HepG2 (cell line): ENCODE data around the gene MYOM1. TPM values are rescaled to one million over a fixed set of nuclear protein-coding genes. Genes with fewer than 3 reads are reported as not detected.

Experiments used
- ATAC-seq: fragments of 200-7000 bp; cut with Tn5 transposase; 3 replicates; pipeline ENCODE4 v1.9.1; 2020; ENCODE audit warnings: mild to moderate bottlenecking, moderate library complexity
- BruUV-seq: library from RNA; stranded (reverse); fragments of 400-500 nt; replicated peaks from 2 replicates; lab custom pipeline; 2021; lab: Mats Ljungman, UMichigan
- CTCF ChIA-PET: fragments of 300-600 bp; formaldehyde crosslinking; extraction: SDS; loops from one replicate; lab custom pipeline; 2021; ENCODE audit warnings: low total read pairs, inconsistent platforms, low intra/inter-chr PET ratio; lab: Yijun Ruan, JAX
- POLR2A ChIA-PET: fragments of 350-600 bp; sonication (Branson Sonifier 250); formaldehyde crosslinking; loops from one replicate; lab custom pipeline; 2020; ENCODE audit warnings: antibody characterized with exemption, inconsistent platforms; lab: Yijun Ruan, JAX
- DNase-seq: peaks from one replicate; pipeline ENCODE4 v3.0.0-alpha.2; 2015; ENCODE audit warnings: low spot score
- FAIRE-seq: peaks from 3 replicates; lab custom pipeline; 2011; peaks lifted over from hg19 to GRCh38; lab: Jason Lieb, UNC
- H2AFZ ChIP-seq: one replicate; pipeline ENCODE4 v1.6.1; 2011; ENCODE audit warnings: low read length, inconsistent platforms
- H3K27ac ChIP-seq: fragments of 300-600 bp; 3 replicates; pipeline ENCODE4 v1.8.0; 2011; ENCODE audit warnings: mixed run types, mild to moderate bottlenecking, mixed read lengths, low read length, inconsistent platforms; ENCODE audit not compliant: insufficient read depth; ENCODE audit errors: extremely low read length
- H3K27me3 ChIP-seq, 2 experiments: fragments of 200-600 bp in 1 of 2; 2 replicates in 1 of 2; 3 replicates in 1 of 2; pipeline versions ENCODE4 v1.6.0 to v1.8.0; 2011; ENCODE audit warnings: low read length in 2 of 2, mild to moderate bottlenecking in 2 of 2, moderate library complexity in 2 of 2, inconsistent platforms in 1 of 2; ENCODE audit not compliant: insufficient read depth in 2 of 2, control insufficient read depth in 1 of 2
- H3K36me3 ChIP-seq, 2 experiments: fragments of 200-600 bp in 1 of 2; replicated peaks in 1 of 2; 2 replicates in 1 of 2; 3 replicates in 1 of 2; pipeline versions ENCODE4 v1.5.1 to v1.8.0; 2011; ENCODE audit warnings: low read length in 2 of 2, inconsistent platforms in 1 of 2; ENCODE audit not compliant: insufficient read depth in 2 of 2, control insufficient read depth in 1 of 2
- H3K4me1 ChIP-seq: 2 replicates; pipeline ENCODE4 v1.5.1; 2012; ENCODE audit warnings: low read length, inconsistent platforms; ENCODE audit not compliant: insufficient read depth
- H3K4me2 ChIP-seq: 2 replicates; pipeline ENCODE4 v1.6.0; 2011; ENCODE audit warnings: low read depth, low read length, inconsistent platforms
- H3K4me3 ChIP-seq, 3 experiments: fragments of 200-600 bp in 1 of 3; sonication (generic), shearing (Covaris generic) in 1 of 3; replicated peaks in 1 of 3; 2 replicates each; pipeline ENCODE4 v1.5.1; 2011 to 2016; ENCODE audit warnings: low read length in 3 of 3, inconsistent platforms in 2 of 3, low read depth in 2 of 3, mild to moderate bottlenecking in 2 of 3, control low read depth in 1 of 3, mixed read lengths in 1 of 3; ENCODE audit not compliant: insufficient read depth in 1 of 3
- H3K79me2 ChIP-seq: one replicate; pipeline ENCODE4 v1.6.1; 2011; ENCODE audit warnings: low read length, inconsistent platforms; ENCODE audit not compliant: insufficient read depth
- H3K9ac ChIP-seq: 2 replicates; pipeline ENCODE4 v1.6.0; 2011; ENCODE audit warnings: mild to moderate bottlenecking, low read depth, low read length, inconsistent platforms; ENCODE audit not compliant: insufficient read depth
- H3K9me3 ChIP-seq: 2 replicates; pipeline ENCODE4 v1.5.1; 2012; ENCODE audit warnings: mild to moderate bottlenecking, low read length
- H4K20me1 ChIP-seq: 2 replicates; pipeline ENCODE4 v1.6.0; 2011; ENCODE audit warnings: inconsistent platforms, mild to moderate bottlenecking, low read length, moderate library complexity; ENCODE audit not compliant: insufficient read depth
- ARNT2 ChIP-seq: sonication (generic); formaldehyde crosslinking; IDR thresholded peaks from 2 replicates; pipeline ENCODE4 v1.8.0; 2022; ENCODE audit warnings: mild to moderate bottlenecking, low read depth, missing genetic modification reagents, moderate library complexity
- FOXK1 ChIP-seq: sonication (generic); formaldehyde crosslinking; IDR thresholded peaks from 2 replicates; pipeline ENCODE4 v1.4.0; 2020; ENCODE audit warnings: low read depth, missing genetic modification reagents, borderline replicate concordance
- HNF4G ChIP-seq, 2 experiments: sonication (generic) in 1 of 2; formaldehyde crosslinking in 1 of 2; IDR thresholded peaks; 2 replicates each; pipeline versions ENCODE4 v1.4.0 to v1.6.1; 2011 to 2020; ENCODE audit warnings: borderline replicate concordance in 2 of 2, low read depth in 2 of 2, mild to moderate bottlenecking in 2 of 2, low read length in 1 of 2, missing genetic modification reagents in 1 of 2, moderate library complexity in 1 of 2
- IRF9 ChIP-seq: sonication (generic); formaldehyde crosslinking; IDR thresholded peaks from 2 replicates; pipeline ENCODE4 v1.8.0; 2022; ENCODE audit warnings: missing genetic modification reagents, mild to moderate bottlenecking, borderline replicate concordance
- KMT2A ChIP-seq: sonication (generic); formaldehyde crosslinking; IDR thresholded peaks from 2 replicates; pipeline ENCODE4 v1.4.0; 2020; ENCODE audit warnings: missing genetic modification reagents
- NKX3-1 ChIP-seq: sonication (generic); formaldehyde crosslinking; IDR thresholded peaks from 2 replicates; pipeline ENCODE4 v1.5.0; 2020; ENCODE audit warnings: missing genetic modification reagents
- NRL ChIP-seq: sonication (generic); formaldehyde crosslinking; IDR thresholded peaks from 2 replicates; pipeline ENCODE4 v1.5.0; 2020; ENCODE audit warnings: missing genetic modification reagents, mild to moderate bottlenecking, moderate library complexity, borderline replicate concordance
- RNF2 ChIP-seq: fragments of 450-650 bp; conservative IDR thresholded peaks from 2 replicates; pipeline ENCODE4 v1.6.1; 2016; ENCODE audit warnings: low read depth
- SP4 ChIP-seq: sonication (generic); formaldehyde crosslinking; IDR thresholded peaks from 2 replicates; pipeline ENCODE4 v1.8.1; 2023; ENCODE audit warnings: mild to moderate bottlenecking, missing genetic modification reagents
- STAT6 ChIP-seq: sonication (generic); formaldehyde crosslinking; IDR thresholded peaks from 2 replicates; pipeline ENCODE4 v1.4.0; 2020; ENCODE audit warnings: missing genetic modification reagents, mild to moderate bottlenecking, borderline replicate concordance
- TFAP4 ChIP-seq: sonication (generic); IDR thresholded peaks from 2 replicates; pipeline ENCODE4 v1.6.1; 2016; ENCODE audit warnings: low read depth, borderline replicate concordance
- TOPORS ChIP-seq: sonication (generic); formaldehyde crosslinking; IDR thresholded peaks from 2 replicates; pipeline ENCODE4 v1.8.0; 2023; ENCODE audit warnings: mild to moderate bottlenecking, missing genetic modification reagents
- ZNF207 ChIP-seq: fragments of 450-650 bp; IDR thresholded peaks from 2 replicates; pipeline ENCODE4 v1.6.1; 2016; ENCODE audit warnings: antibody characterized with exemption, borderline replicate concordance
- ZNF253 ChIP-seq: sonication (generic); formaldehyde crosslinking; IDR thresholded peaks from 2 replicates; pipeline ENCODE4 v1.8.0; 2022; ENCODE audit warnings: mild to moderate bottlenecking, missing genetic modification reagents, borderline replicate concordance
- ZNF354B ChIP-seq: sonication (generic); formaldehyde crosslinking; IDR thresholded peaks from 2 replicates; pipeline ENCODE4 v1.8.0; 2022; ENCODE audit warnings: mild to moderate bottlenecking, missing genetic modification reagents
- WGBS: methylation state at CpG from one replicate; pipeline ENCODE4 v1.1.6; 2017; ENCODE audit warnings: low lambda C conversion rate; 5-methylcytosine and 5-hydroxymethylcytosine counted together
- in situ Hi-C: cut with HindIII; loops from 2 replicates; pipeline ENCODE4 v1.10.0; 2017; ENCODE audit warnings: low pct_unique_long_range_greater_than_20kb; ENCODE audit not compliant: extremely low pct_ligation_motif_present
- intact Hi-C: fragments of 100-400 bp; cut with micrococcal nuclease; formaldehyde crosslinking; loops from one replicate; pipeline ENCODE4 v1.10.0; 2022; ENCODE audit not compliant: unreplicated experiment
- polyA plus RNA-seq, 8 experiments: library from polyadenylated mRNA; depleted of rRNA in 3 of 8; stranded (reverse) in 7 of 8; unstranded in 1 of 8; fragments of >200 nt; fragmentation: Illumina TruSeq in 4 of 8; extraction: Trizol in 4 of 8; gene quantifications; 2 replicates each; pipeline versions ENCODE4 v1.2.1 to v1.2.3, GENCODE V29; 2011 to 2016; ENCODE audit warnings: low read depth in 4 of 8, missing spikeins in 1 of 8, mixed read lengths in 1 of 8; ENCODE audit not compliant: insufficient read depth in 1 of 8
- total RNA-seq, 5 experiments: library from RNA; depleted of rRNA; stranded (reverse); fragments of >200 nt; fragmentation: Illumina TruSeq; extraction: Trizol; gene quantifications; 2 replicates each; pipeline ENCODE4 v1.2.3, GENCODE V29; 2016; ENCODE audit warnings: low read depth in 1 of 5

MYOM1 gene
- total and polyA plus RNA-seq, 2 of the 13 experiments (the other 11 are each of a cell fraction or from before 2014, with no cell fraction given) = 0.46 to 0.98 TPM

GRCh38 chr18:3083766-3084165 lies 136.0 kb downstream of the MYOM1 start:
- ATAC-seq (no peak), DNase-seq (no peak), FAIRE-seq (no peak)
- H3K9ac ChIP-seq = no peak overlapping the region
- H2AFZ ChIP-seq = no peak overlapping the region
- H3K9me3 ChIP-seq = no peaks in the 10 kb centered on the region
- no peaks in the 10 kb centered on the region for H4K20me1 ChIP-seq
- no TSS peak for BruUV-seq
- H3K79me2 ChIP-seq = no peaks in the 10 kb centered on the region
- 55% methylated on average over 3 of the region's 3 CpGs for WGBS
- peaks cover 25% of the 10 kb centered on the region for H3K4me1 ChIP-seq
- H3K4me2 ChIP-seq = no peak overlapping the region
- CTCF ChIA-PET = no interaction called here
- H3K4me3 ChIP-seq = no peak overlapping the region
- no peak for TF ChIP-seq IRF9 (CRISPR knock-in tag)
- TF ChIP-seq ZNF354B (CRISPR knock-in tag) = no peak
- TF ChIP-seq SP4 (CRISPR knock-in tag) = no peak
- TF ChIP-seq TFAP4 = no peak
- TF ChIP-seq RNF2 = no peak
- TF ChIP-seq HNF4G (IDR thresholded peaks at IDR 0.05; ENCODE audit: borderline replicate concordance, low read depth, low read length) = no peak
- TF ChIP-seq HNF4G (CRISPR knock-in tag; IDR thresholded peaks at IDR 0.05; ENCODE audit: borderline replicate concordance, low read depth) = no peak
- no peak for TF ChIP-seq ZNF207
- TF ChIP-seq STAT6 (CRISPR knock-in tag) = no peak
- TF ChIP-seq KMT2A (CRISPR knock-in tag) = no peak
- TF ChIP-seq FOXK1 (CRISPR knock-in tag) = no peak
- TF ChIP-seq ARNT2 = no peak
- TF ChIP-seq NRL = no peak
- no peak for TF ChIP-seq TOPORS (CRISPR knock-in tag)
- no peak for TF ChIP-seq NKX3-1 (CRISPR knock-in tag)
- no peak for TF ChIP-seq ZNF253 (CRISPR knock-in tag)
- POLR2A ChIA-PET = no interaction called here
- intact Hi-C loops (no loop called here), in situ Hi-C loops (no loop called here)
- no peaks in the 10 kb centered on the region for H3K27me3 ChIP-seq
- no peaks in the 10 kb centered on the region for H3K36me3 ChIP-seq
- no peak overlapping the region for H3K27ac ChIP-seq
